ENCODE results near the gene MAP2K5. TPM values are rescaled to one million over a fixed set of nuclear protein-coding genes. Genes with fewer than 3 reads are reported as not detected.

MAP2K5 gene
- total and polyA plus RNA-seq, 9 of the 15 experiments (the other 6 are each of a cell fraction or from before 2014, with no cell fraction given): 0.41 to 16.5 (median 7.5) TPM

DNA sequence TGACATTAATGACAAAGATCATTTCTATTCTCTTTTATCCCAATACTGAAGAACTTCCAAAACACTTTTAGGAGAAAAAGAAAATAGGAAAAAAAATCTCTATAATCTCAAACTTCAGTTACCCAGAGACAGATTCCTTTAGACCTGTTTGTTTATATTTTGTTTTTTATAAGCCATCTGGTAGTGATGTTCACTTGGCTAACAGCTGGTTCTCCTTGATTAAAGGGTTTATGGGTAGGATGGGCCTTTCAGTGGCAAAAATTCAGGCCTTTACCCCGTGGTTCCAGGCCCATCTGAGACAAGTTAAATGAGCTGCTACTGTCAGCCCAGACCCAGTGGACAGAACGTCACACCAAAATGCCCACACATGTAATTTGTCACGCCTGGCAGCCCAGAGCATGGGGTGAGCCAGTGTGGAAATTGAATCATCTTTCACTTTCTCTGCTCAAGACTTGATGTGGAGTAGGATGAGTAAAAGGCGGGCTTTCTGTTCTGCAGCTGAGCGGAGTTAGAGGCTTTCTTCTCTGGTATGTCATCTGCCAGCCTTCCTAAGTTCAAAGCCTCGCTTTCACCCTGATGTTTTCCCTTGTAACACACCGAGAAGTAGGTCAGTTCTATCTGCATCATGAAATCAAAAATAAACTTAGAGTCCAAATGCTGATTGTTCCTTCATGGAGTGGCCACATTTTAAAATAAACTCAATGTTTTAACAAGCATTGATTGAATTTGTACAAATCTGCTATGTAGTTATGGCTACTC, 220.3 kb downstream of the MAP2K5 start:
- Histone ChIP-seq H3K9me3 (replicated peaks; ENCODE audit: control insufficient read depth, insufficient read depth, low read depth, low read length) (no peaks in the 10 kb centered on the region), H3K9ac (ENCODE audit: insufficient read depth in 1 of 2, low read depth in 2 of 2, low read length in 2 of 2) (no peak overlapping the region), H3K9me1 (ENCODE audit: control insufficient read depth, insufficient read depth, low read length) (no peaks in the 10 kb centered on the region), H3K36me3 (ENCODE audit: control insufficient read depth, insufficient read depth, low read length) (no peaks in the 10 kb centered on the region), H3K27ac (ENCODE audit: extremely low read depth, low read depth, low read length) (no peak overlapping the region), H3K27me3 (ENCODE audit: control insufficient read depth in 2 of 2, insufficient read depth in 2 of 2, low read length in 2 of 2) (no peaks in the 10 kb centered on the region), H4K20me1 (replicated peaks; ENCODE audit: control insufficient read depth, insufficient read depth, low read length) (no peaks in the 10 kb centered on the region), H3K79me2 (ENCODE audit: control insufficient read depth, insufficient read depth, low read length) (no peaks in the 10 kb centered on the region), H3K4me1 (replicated peaks in 1 of 2; ENCODE audit: control insufficient read depth in 2 of 2, insufficient read depth in 2 of 2, low read length in 2 of 2) (no peaks in the 10 kb centered on the region), H3K4me2 (ENCODE audit: insufficient read depth, low read length) (no peak overlapping the region), H2AFZ (ENCODE audit: low read depth, low read length) (no peak overlapping the region), H3K4me3 (no peak overlapping the region)
- TF ChIP-seq MAFF (IDR thresholded peaks at IDR 0.05; ENCODE audit: low read length): no peak
- no peak for TF ChIP-seq RFX7 (CRISPR knock-in tag; IDR thresholded peaks at IDR 0.05)
- TF ChIP-seq POLR3A (IDR thresholded peaks at IDR 0.05; ENCODE audit: borderline replicate concordance, extremely low read depth, insufficient read depth, insufficient read length): no peak
- no peak for TF ChIP-seq GATAD2A (IDR thresholded peaks at IDR 0.05)
- TF ChIP-seq MEF2D (tag; conservative IDR thresholded peaks at IDR 0.05; ENCODE audit: low read depth): no peak
- no peak for TF ChIP-seq BACH1 (tag; IDR thresholded peaks at IDR 0.05)
- TF ChIP-seq, protein P1, sequence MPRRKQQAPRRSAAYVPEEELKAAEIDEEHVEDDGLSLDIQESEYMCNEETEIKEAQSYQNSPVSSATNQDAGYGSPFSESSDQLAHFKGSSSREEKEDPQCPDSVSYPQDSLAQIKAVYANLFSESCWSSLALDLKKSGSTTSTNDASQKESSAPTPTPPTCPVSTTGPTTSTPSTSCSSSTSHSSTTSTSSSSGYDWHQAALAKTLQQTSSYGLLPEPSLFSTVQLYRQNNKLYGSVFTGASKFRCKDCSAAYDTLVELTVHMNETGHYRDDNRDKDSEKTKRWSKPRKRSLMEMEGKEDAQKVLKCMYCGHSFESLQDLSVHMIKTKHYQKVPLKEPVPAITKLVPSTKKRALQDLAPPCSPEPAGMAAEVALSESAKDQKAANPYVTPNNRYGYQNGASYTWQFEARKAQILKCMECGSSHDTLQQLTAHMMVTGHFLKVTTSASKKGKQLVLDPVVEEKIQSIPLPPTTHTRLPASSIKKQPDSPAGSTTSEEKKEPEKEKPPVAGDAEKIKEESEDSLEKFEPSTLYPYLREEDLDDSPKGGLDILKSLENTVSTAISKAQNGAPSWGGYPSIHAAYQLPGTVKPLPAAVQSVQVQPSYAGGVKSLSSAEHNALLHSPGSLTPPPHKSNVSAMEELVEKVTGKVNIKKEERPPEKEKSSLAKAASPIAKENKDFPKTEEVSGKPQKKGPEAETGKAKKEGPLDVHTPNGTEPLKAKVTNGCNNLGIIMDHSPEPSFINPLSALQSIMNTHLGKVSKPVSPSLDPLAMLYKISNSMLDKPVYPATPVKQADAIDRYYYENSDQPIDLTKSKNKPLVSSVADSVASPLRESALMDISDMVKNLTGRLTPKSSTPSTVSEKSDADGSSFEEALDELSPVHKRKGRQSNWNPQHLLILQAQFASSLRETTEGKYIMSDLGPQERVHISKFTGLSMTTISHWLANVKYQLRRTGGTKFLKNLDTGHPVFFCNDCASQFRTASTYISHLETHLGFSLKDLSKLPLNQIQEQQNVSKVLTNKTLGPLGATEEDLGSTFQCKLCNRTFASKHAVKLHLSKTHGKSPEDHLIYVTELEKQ (CRISPR knock-in tag; IDR thresholded peaks at IDR 0.05): no peak
- ATAC-seq (no peak), DNase-seq (ENCODE audit: extremely low read depth in 1 of 4, low spot score in 3 of 4) (no peak), FAIRE-seq (no peak)
- WGBS (ENCODE audit: insufficient coverage, low coverage, missing lambda C conversion rate): 56% methylated on average over 7 of the region's 7 CpGs
- ChIA-PET CTCF (ENCODE audit: low intra/inter-chr PET ratio) (no interaction called here), POLR2A (interaction anchor here (0.6 to 1.4 kb wide), 4 partner anchors 8 to 554 kb away, joined by 3 to 5 read pairs (median 3); no protein-coding TSS in a partner anchor)
- in situ Hi-C loops (cut with MboI): no loop called here
- no TSS peak for BruUV-seq (replicated peaks)
- intact Hi-C loops (cut with micrococcal nuclease): no loop called here
